ENCODE results near the gene INTS14.
"Not testable (repeated sequence)": the region's sequence is repeated elsewhere in the genome, so short reads cannot be mapped to it uniquely, and the experiment has no call there.

INTS14 gene

DNA sequence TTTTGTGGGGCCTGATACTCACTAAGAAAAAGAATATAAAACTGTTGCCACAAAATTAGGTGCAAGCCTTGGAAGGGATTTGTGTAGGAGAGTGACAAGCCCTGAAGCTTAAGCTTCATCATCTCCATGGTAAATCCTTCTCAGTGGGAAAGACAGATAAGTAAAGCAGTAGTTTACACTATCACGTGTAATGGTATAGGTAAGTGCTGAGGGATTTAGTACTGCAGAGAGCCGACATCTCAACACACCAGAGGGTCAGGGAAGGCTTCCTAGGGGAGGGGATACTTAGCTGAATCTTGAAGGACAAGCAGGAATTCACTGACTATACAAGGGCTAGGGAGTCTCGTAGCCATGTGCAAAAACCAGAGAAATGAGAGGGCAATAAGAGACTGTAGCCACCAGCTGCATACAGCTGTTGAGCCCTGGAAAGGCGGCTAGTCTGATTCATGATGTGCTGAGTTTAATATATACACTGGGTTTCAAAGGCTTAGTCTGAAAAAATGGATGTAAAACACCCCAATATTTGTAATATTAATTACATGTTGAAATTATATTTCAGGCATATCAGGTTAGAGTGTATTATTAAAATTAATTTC, 21.9 kb upstream of the INTS14 start:
- in situ Hi-C loops (cut with HindIII; ENCODE audit: low sequenced_read_pairs): loop anchor here (25.0 kb wide), 1 partner anchor 229 kb away; the partner anchor contains the start of gene RAB11A

DNA sequence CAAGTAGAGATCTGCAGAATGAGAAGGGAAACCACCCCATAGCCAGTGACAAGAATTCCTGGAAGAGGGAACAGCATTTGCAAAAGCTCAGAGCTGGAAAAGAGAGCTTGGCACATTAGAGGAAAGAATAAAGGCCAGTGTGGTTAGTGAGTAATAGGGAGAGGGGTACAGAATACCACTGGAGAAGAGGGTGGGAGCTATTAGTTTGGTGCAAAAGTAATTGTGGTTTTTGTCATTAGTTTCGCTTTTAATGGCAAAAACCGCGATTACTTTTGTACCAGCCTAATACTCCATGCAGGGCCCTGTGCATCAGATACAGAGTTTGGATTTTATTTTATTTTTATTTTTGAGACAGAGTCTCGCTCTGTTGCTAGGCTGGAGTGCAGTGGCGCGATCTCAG, 20.6 kb upstream of the INTS14 start:
- in situ Hi-C loops (cut with HindIII; ENCODE audit: low sequenced_read_pairs): loop anchor here (25.0 kb wide), 1 partner anchor 231 kb away; the partner anchor contains the start of gene RAB11A

DNA sequence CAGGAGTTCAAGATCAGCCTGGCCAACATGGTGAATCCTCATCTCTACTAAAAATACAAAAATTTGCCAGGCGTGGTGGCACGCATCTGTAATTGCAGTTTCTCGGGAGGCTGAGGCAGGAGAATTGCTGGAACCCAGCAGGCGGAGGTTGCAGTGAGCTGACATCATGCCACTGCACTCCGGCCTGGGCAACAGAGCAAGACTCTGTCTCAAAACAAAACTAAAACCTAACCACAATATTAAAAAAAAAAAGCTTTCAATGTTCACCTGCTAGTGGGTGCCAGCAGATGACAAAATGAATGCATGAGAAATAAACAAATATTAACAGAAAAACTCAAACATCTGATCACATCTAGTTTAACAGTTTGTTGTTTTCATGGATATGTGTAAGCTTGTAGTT, 19.8 kb upstream of the INTS14 start:
- in situ Hi-C loops (cut with HindIII; ENCODE audit: low sequenced_read_pairs): loop anchor here (25.0 kb wide), 1 partner anchor 232 kb away; the partner anchor contains the start of gene RAB11A

DNA sequence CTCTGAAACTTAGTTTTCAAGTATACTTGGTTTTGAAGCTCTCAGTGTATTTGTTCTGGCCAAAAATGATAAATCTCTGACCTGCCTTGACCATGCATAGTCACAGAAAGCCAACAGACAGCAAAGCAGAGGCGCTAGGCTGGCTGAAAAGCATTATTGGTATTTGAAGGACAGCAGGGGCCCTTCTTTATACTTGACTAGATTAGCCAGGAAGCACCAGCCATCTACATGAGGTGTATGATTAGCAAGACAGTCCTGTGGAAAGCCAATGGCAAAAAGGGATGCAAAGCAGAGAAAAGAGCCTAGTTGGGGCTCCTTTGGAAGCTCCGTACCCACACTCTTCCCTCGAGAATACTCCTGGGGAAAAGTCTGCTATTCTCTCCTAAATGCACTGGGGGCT, 18.6 kb upstream of the INTS14 start:
- in situ Hi-C loops (cut with HindIII; ENCODE audit: low sequenced_read_pairs): loop anchor here (25.0 kb wide), 1 partner anchor 233 kb away; the partner anchor contains the start of gene RAB11A

DNA sequence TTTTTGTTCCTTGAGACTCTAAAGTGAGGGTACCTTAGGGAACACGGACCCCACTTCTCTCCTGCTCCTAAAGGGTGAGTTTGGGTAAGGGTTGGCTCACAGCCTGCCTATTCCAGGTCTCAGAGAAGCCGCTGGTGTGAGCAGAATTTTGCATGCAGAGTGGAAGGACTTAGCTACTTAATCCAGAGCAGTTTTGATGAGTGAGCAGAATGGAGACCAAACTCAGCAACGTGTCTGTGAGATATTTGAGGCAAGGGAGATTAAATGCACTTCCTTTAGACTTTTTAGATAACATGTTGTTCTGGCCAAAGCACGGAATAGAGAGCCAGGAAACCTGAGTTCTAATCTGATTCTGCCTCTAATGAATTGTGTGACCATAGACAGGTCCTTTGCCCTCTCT, 15.9 kb upstream of the INTS14 start:
- in situ Hi-C loops (cut with HindIII; ENCODE audit: low sequenced_read_pairs): loop anchor here (25.0 kb wide), 1 partner anchor 235 kb away; the partner anchor contains the start of gene RAB11A

DNA sequence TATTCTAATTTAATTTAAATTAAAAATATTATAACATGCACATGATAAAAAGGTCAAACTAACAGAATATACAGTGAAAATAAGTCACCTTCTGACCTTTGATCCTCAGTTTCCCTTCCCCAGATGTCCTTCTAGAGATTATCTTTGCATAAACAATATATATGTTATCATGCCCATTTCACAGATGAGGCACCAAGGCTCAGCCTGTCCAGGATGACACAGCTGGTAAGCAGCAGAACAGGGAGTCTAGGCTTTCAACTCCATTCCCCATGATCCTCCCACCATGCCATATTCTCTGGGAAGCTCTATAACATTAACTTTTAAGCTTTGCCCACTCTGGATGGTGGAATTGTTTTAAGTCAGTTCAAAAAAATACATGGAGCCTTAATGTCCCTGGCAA, 12.2 kb upstream of the INTS14 start:
- in situ Hi-C loops (cut with HindIII; ENCODE audit: low sequenced_read_pairs): no loop called here

DNA sequence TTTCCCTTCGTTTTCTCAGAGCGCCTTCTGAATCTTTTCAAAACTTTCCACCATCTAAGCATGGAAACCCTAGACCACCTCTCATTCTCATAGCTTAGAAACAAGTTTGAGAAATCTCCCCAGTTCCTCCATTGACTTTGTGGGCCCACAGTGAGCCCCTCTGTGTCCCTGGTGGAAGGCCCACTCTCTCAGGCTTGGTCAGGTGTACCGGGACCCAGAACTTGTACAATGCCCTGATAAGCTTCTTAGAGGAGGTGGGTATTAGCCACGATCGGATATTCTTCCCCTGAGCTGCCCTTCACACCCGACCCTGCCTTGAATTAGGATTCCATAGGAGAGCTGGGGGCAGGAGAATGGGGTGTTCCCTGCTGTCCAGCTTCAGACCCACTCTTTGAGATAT, 10.7 kb upstream of the INTS14 start, which contains the start of gene SLC24A1:
Gene SLC24A1, plus strand, starts transcription at position 301 of the 400 bp plus-strand sequence. CDS start 2,143 bp downstream, outside the sequence.
- in situ Hi-C loops (cut with HindIII; ENCODE audit: low sequenced_read_pairs): no loop called here

DNA sequence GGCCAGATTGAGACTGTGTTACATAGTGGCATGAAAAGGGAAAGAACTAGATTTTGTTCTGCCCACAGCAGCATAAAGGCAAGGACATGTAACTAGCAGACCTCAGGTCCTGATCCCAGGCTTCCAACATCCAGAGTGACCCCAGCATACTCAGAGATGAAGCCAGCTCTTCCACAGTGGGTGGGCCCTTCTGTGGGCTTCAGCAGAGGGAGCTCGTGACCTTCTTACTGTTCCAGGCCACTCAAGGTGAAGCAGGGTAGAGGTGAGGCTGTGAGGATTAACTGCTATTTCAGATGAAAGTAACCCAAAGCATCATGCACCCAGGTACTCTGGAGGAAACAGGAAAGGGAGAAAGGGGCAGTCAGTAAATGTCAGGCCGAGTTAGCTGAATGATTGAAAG, 9.9 kb upstream of the INTS14 start:
- in situ Hi-C loops (cut with HindIII; ENCODE audit: low sequenced_read_pairs): no loop called here

DNA sequence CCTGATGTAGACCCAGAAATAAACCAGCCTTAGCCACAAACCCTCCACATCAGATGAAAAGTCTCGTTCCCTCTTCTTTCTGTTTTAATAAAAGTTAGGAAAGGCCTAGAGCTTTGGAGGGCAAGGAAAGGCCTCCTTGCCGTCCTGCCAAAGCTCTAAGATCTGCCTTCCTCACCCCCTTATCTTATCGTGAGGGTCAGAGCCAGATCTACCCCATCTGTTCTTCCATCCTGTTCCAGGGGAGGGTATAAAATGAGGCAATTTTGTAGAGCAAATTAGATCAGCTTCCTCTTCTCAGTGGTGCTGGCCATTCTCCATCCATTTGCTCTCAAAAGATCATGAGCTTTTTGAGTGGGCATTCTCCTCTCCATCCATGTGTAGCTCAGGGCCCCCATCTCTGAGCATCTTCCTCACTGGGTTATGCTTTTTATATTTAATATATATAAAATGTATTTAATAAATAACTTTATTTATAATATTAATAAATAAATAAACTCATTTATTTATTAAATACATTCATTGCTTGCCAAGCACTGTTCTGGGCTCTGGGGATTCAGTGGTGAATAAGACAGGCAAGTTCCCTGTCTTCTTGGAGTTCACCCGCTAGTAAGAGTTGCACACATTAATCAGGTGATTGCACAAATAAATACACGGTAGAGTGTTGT, 8.8 kb upstream of the INTS14 start:
- in situ Hi-C loops (cut with HindIII; ENCODE audit: low sequenced_read_pairs): no loop called here

DNA sequence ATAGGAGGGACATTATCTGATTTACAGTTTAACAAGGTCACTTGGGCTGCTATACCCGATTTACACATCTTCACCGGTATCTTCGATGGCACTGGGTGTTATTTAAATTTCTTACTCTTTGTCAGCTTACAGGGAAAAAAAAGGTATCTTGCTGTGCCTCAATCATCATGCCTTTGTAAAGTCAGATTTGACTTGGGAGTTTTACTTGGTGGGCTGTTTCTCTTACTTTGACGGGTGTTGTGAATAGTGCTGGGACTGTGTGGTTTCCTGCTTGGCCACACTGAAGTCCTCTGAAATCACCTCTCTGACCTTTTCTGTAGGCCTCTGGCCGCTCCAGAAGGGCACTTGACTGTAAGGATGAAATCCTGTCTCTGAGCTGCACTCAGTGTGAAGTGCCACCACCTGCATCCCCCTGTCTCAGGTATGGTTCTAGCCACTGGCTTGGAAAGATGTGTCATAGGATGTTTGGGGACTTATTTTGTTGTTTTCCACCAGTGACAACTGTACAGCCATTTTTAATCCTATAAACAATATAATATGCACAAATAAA, 7.7 kb upstream of the INTS14 start:
- in situ Hi-C loops (cut with HindIII; ENCODE audit: low sequenced_read_pairs): no loop called here

DNA sequence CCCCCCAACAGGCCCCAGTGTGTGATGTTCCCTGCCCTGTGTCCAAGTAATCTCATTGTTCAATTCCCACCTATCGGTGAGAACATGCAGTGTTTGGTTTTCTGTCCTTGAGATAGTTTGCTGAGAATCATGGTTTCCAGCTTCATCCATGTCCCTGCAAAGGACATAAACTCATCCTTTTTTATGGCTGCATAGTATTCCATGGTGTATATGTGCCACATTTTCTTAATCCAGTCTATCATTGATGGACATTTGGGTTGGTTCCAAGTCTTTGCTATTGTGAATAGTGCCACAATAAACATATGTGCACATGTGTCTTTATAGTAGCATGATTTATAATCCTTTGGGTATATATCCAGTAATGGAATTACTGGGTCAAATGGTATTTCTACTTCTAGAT, 5.0 kb upstream of the INTS14 start:
- in situ Hi-C loops (cut with HindIII; ENCODE audit: low sequenced_read_pairs): not testable (repeated sequence)

DNA sequence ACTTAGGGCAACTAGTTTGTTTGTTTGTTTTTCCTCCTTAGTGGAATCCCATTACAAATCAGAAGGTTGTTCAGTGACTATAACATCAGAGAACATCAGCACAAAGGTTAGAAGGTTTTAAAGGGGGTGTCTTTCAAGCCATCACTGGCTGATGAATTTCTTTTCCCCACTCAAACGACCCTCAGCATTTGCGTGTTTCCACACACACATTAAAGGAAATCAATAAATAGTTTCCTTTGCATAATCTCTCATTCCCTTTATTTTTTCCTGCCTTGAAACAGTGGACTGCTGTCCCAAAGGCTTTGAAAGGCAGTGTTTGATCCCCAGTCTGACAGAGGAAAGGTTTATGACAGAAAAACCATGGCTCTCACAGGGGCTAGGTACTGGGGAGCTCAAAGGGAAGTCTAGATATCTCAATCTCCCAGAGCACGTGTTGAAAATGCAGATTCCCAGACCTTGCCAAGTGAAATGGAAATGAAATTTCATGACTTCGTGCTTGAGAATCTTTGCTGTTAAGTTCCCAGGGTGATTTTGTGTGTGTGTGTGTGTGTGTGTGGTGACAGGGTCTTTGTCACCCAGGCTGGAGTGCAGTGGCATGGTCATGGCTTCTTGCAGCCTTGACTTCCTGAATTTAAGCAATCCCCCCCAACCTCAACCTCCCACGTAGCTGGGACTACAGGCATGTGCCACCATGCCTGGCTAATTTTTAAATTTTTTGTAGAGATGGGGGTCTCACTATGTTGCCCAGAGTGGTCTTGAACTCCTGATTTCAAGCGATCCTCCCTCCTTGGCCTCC, 2.2 kb upstream of the INTS14 start:
- in situ Hi-C loops (cut with HindIII; ENCODE audit: low sequenced_read_pairs): no loop called here

DNA sequence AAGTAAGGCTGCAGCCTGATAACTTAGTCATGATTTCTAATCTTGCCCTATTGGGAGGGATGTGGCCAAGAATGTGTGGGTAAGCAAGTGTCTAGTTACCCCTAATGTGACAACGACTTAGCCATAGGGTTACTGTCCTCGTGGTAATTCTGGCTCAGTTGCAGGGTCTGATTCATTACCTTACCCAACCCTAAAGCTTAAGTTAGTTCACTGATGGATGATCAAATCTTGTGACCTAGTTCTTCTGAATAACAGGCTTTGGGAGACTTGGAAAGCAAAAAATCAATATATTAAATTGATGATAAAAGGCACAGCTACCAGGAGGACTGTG, 1.6 kb upstream of the INTS14 start:
- in situ Hi-C loops (cut with HindIII; ENCODE audit: low sequenced_read_pairs): no loop called here

DNA sequence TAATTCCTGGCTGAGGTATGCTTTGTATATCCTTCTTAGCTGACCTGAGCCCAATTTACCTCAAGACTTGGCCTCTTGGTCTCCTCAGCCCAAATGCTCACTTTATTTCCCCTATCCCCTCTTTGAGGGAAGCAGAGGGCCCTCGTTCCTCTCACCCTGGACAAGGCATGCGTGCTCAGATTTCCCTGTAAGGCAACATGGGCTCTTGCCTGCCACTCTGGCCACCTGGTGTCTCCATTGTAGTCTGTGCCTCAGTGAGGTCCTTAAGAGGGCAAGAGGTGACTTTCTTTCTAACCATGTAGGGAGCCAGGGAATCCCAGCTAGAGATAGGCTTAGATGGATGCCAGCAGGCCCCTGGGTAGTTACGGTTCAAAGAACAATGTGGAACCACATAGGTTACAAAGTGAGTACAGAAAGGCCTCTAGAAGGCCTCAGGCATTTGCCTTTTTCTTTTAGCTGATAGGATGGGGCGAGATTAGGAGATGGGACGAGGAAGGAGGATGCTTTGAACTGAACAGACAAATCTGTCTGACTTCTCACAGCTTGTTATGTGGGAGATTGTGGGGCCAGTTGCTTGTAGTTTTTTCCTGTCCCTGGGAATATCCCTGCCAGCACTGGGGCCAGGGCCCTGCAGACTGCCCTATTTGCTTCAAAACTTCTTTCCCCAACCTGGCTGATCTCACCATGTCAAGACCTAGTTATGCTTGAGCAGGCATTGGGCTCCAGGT, 1.1 kb upstream of the INTS14 start:
- in situ Hi-C loops (cut with HindIII; ENCODE audit: low sequenced_read_pairs): no loop called here

DNA sequence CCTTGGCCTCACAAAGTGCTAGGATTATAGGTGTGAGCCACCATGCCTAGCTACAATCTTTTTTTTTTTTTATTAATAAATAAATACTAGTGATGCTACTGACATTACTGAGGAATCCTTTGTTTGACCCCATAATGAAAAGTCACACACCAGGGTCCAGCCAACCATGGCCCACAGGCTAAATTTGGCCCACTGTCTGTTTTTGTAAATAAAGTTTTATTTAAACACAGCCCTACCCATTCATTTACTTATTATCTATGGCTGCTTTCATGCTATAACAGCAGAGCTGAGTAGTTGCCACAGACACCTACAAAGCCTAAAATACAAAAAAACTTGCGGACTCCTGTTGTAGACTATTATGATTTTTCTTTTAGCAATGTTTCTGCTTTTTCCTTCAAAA, 7.4 kb downstream of the INTS14 start:
- in situ Hi-C loops (cut with HindIII; ENCODE audit: low sequenced_read_pairs): no loop called here

DNA sequence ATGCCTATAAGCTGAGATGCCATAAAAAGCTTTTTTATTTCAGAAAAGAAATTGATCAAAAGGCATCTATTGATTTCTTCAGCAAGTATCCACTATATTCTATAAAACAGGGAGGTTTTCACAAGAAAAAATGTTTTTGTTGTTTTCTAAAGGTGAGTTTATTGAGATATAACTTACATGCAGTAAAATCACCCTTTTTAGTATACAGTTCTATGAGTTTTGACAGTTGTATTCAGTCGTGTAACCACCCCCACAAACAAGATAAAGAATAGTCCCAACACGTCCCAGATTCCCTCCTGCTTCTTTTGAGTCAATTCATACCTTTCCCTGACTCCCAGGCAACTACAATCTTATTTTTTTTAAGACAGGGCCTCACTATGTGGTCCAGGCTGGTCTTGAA, 7.8 kb downstream of the INTS14 start:
- in situ Hi-C loops (cut with HindIII; ENCODE audit: low sequenced_read_pairs): no loop called here

DNA sequence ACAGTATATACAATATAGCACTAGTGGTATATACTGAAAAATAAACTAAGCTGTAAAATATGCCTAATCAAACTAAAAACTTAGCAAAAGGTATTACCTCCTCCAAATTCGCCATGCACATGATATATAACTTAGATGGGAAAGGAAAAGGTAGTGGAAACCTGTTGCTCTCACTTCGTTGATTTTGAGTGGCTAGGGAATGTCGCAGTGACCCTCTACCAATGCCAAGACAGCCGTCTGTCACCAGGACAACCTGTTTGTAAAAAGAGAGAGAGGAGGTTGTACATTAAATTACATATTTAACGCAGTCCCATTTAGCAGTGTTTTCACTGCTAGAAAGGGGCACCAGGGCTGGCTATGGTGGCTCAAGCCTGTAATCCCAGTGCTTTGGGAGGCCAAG, 11.3 kb downstream of the INTS14 start:
- in situ Hi-C loops (cut with HindIII; ENCODE audit: low sequenced_read_pairs): no loop called here

DNA sequence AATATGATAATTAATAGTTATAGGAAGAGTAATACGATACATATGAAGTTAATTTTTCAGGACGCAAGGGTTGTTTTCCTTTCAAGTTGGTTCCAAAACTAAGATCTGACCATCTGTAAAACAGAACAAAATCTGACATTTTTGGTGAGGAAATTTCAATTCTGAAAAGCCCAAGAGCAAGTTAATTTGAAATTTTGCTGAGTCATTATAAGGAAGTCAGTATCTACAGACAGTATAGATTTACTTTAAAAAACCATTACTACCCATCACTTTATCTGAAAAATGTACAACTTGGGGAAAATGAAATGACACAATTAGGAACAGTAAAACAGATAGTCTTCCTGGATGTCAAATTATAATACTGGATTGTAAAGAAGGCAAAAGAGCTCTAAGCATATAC, 12.5 kb downstream of the INTS14 start:
- in situ Hi-C loops (cut with HindIII; ENCODE audit: low sequenced_read_pairs): no loop called here

DNA sequence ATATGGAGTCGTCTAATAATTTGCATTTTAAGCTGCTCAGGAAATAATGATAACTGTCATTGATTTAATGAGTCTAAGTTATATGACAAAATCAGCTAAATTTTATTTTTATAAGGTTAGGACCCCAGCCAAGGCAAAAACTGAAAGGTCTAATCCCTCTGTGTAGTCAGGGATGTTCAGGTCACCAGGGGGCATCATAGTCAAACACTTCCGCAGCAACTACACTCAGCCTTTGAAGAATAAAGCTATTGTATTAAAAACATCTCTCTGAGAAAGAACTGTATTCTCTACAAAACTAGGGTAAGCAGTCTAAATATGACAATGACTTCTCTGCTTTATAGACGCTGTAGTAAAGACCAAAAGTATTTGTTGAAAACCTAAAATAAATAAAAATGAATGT, 15.0 kb downstream of the INTS14 start:
- in situ Hi-C loops (cut with HindIII; ENCODE audit: low sequenced_read_pairs): no loop called here

DNA sequence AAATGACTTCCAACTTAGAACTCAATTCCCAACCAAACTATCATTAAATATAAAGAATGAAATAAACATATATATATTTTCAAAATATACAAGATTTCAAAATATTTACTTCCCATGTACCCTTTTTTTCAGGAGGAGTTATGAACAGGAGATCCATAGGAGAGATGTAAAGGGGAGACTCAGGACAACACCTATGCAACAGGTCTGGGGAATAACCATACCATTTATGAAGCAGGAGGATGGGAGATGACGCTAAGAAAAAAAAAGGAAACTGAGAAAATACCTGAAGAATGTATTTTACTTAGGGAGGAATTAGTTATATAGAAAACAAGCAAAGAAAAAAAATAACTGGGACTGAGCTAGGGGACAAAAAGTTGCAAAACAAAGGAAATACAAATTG, 23.8 kb downstream of the INTS14 start:
- in situ Hi-C loops (cut with HindIII; ENCODE audit: low sequenced_read_pairs): no loop called here

DNA sequence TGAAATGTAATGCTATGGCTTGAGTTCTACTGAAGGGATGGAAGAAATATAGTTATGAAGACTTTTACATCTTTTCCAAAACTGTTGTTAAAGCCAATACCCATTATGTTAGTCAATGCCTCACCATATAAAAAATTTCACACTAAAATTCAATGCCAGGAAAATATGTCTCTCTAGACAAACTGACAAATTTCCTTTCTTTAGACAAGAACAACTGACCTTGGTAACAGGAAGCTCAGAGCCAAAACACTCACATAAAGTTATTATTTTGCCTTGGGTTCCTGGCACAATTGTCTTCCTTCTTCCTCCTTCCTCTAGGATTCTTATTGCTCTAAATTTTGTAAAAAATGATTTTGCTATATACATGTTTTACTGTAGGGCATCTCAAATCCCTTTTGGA, 26.7 kb downstream of the INTS14 start:
- in situ Hi-C loops (cut with HindIII; ENCODE audit: low sequenced_read_pairs): no loop called here

Measured in endothelial cell of hepatic sinusoid (primary cell).